ENCODE measurements around the gene BTG4. TPM values are rescaled to one million over a fixed set of nuclear protein-coding genes. Genes with fewer than 3 reads are reported as not detected.

Gene BTG4
- polyA plus RNA-seq, 3 donors: not detected

DNA sequence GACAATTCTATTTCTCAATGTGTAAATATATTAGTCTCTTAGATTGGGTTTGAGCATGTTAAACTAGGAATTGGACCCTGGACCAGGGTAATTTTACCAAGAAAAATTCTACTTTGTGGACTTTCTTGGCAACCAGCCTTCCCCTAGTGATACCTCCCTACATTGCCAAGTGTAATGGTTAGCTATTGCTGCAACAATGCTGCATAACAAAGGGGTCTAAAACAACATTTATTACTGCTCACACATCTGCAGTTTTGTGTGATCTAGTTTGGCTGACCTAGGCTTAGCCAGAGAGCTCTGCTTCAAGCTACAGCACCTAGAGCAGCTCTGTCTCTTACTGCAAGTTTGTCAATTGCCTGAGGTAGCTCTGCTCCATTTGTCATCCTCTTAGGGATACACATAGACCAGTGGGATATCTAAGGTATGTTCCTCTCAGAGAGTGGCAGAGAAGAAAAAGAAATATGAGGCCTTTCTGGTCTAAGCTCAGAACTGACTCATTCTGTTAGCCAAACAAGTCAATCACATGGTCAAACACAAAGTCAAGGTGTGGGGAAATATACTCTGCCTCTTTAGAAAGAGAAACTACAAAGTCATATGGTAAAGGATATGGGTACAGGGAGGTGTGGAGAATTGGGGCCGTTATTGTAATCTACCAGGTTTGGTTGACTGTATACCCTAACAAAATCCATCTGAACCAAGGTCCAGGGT lies 26.4 kb upstream of the BTG4 start:
- no peak for DNase-seq

- no peak for DNase-seq
These were observed 25.2 kb upstream of the BTG4 start for GRCh38 chr11:111537336-111537860.

- no peak for DNase-seq
These were observed 23.1 kb upstream of the BTG4 start for GRCh38 chr11:111535281-111535680.

DNA sequence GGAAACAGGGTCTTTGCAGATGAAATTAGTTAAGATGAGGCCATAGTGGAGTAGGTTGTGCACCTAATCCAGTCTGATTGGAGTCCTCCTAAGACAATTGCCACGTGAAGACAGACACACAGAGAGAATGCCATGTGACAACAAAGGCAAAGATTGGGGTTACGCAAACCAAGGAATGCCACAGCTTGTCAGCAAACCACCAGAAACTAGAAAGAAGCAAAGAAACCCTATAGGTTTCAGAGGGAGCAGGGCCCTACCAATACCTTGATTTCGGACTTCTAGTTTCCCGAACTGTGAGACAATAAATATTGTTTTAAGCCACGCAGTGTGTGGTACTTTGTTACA lies 20.2 kb upstream of the BTG4 start:
- no peak for DNase-seq

DNA sequence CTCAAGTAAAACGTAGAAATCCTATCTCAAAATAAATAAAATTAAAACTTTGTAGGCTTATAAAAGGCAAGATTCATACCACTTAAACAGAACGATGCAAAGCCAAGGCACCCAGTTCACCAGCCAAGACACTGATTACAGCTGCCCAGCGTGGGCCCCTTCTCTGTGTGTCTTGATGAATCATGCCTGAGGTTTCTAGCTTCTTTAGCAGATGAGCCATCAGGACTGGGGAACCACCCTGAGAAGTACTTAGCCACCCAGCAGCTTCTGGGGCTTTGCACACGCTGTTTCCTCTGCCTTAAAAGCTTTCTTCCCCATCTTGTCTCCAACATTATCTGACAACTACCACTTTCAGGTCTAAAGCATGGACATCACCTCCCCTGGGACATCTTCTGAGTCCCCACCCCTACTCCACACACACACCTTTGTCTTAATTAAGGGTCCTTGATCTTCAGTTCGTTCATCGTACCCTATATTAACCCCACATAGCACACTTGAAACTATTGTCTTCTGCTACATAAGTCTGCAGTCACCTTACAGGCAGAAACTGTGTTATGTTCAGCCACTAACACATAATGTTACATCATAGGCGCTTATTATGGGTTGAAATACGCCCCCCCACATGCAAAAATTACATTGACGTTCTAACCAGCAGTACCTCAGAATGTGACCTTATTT lies 19.6 kb upstream of the BTG4 start:
- no peak for DNase-seq

DNA sequence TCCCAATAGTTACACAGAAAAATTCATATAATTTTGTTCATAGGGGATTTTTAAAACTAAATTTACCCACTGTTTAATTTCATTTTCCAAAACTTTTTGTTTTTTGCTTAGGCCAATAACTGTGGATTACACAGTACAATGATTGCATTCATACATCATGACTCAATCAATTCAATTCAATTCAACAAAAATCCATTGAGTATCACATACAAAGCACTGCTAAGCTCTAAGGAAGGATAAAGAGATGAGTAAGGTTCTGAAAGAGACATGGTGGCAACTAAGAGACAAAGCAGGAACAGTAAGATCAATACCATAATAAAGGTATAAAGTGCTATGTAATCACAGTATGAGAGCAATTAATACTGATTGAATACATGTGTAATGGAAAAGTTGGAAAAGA lies 18.9 kb upstream of the BTG4 start:
- DNase-seq: no peak

- DNase-seq: no peak
These were observed 17.9 kb upstream of the BTG4 start for GRCh38 chr11:111530091-111530490.

DNA sequence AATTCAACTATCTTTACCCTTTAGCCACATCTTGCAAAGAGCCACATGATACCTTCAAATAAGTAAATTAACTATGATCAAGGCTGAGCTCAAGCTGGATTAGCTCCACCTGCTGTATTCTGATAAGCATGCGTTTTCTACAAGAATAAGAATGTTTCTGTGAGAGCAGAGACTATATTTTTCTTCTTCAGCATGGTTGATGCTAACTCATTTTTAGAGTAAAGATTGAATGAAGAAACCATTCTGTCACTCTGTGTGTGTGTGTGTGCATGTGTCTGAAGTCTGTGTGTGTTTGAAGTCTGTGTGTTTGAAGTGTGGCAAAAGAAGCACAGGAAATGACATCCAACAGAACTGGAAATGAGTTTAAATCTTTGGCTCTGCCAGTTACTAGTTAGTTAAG lies 16.4 kb upstream of the BTG4 start:
- no peak for DNase-seq

GRCh38 chr11:111527279-111527678 lies 15.1 kb upstream of the BTG4 start:
- no peak for DNase-seq

- no peak for DNase-seq
These were observed 14.3 kb upstream of the BTG4 start for GRCh38 chr11:111526501-111526900.

GRCh38 chr11:111525456-111525855 lies 13.3 kb upstream of the BTG4 start:
- DNase-seq: no peak

GRCh38 chr11:111524056-111524455 lies 11.9 kb upstream of the BTG4 start:
- DNase-seq: no peak

DNA sequence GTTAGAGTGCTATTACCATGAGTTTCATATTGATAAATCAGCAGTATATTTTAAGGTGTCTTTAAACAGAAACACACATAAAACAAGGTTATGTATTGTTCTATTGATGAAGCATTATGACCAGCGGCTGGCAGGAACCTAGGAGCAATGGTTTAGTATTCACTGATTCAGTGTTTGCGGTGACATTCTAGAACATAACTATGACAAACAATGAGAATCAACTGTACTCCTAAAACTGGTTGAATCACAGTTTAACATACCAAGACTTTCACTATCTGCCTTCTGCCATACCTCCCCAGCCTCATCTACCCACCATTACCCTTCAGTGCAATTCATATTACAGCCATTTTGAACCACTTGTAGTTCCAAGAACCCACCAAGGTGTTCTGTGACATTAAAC lies 11.2 kb upstream of the BTG4 start:
- DNase-seq: no peak

DNA sequence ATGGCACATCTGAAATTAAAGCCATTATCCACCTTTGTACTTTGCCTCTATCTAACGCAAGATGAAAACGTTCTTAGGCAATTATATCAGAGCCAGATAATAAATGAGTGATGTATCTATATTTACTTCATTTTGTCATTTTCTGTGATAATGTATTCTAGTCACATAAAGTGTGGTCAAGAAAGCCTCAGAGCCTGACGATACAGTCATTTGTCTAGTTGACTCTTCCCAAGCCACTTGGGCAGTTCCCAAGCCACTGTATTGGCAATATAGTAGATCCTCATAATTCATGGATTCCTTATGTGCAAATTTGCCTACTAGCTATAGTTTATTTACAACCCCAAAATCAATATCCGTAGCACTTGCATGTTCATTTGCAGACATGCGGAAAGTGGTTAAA lies 10.2 kb upstream of the BTG4 start:
- no peak for DNase-seq

GRCh38 chr11:111521135-111521534 lies 8.9 kb upstream of the BTG4 start:
- no peak for DNase-seq

DNA sequence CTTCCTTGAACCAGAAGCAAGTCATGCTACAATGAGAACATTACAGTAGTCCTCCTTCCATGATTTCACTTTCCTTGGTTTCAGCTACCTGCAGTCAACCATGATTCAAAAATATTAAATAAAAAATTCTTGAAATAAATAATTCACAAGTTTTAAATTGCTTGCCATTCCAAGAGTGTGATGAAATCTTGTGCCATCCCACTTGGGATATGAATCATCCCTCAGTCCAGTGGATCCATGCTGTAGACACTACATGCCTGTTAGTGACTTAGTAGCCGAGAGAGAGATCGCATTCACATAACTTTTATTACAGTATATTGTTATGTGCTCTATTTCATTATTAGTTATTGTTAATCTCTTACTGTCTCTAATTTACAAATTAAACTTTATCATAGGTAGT lies 8.4 kb upstream of the BTG4 start:
- no peak for DNase-seq

GRCh38 chr11:111518668-111519067 lies 6.5 kb upstream of the BTG4 start:
- no peak for DNase-seq

- no peak for DNase-seq
These were observed 3.4 kb upstream of the BTG4 start for GRCh38 chr11:111515591-111515990.

DNA sequence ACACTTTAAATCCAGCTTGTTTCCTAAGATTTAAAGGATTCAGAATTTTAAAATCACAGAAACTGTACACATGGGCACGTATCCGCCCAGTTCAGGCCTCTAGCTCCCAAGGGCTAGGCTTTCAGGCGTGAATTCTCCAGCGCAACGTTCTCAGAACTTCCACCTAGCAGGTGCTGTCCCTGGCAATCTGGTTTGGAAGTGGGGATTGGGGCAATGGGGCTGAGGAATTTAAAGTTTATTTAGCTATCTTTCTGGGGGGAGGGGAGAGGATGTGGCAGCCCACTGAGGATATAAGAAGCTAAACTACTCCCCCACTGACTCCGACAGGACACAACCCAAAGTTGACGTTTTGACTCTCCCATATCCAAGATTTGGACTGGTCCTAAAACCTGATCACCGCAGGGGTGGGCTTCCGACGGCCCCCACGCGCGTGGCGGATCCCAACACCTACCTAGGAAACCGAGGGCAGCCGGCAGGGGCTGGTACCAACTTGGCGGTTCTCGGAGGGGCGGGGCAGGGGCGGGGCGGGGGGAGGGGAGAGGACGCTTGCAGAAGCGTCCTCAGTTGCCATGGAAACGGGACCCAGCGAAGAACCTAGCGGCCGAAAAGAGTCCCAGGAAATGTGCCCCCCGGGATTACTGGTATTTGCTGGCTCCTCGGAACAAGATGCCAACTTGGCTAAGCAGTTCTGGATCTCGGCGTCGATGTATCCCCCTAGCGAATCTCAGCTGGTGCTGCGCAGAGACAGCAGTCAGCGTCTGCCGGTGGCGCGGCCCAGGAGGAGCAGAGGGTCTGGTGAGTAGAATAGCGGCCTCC lies 2.2 kb upstream of the BTG4 start, which contains the start of gene HOATZ:
Gene HOATZ (plus strand): TSS at position 563 of the 816 bp plus-strand sequence. CDS start 7 bp downstream, at position 570.
- no peak for DNase-seq

DNA sequence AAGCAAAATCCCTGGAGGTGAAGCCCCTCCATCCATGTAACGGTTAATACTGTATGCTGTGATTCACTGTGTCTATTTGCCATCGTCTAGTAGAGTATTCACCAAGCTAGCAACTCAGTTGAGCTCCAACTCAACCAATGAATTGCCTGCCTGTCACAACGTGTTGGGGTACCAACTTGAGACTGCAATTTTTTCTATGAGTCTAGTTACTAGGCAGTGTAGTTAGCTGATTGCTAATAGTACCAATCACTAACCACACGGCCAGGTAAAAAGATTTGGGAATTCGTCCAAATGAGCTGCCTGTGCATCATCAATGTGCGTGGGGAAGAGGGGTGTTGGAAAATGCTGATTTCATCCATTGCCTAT lies 1.0 kb upstream of the BTG4 start:
- no peak for DNase-seq

- no peak for DNase-seq
These were observed 1.9 kb downstream of the BTG4 start for GRCh38 chr11:111510311-111510710.

DNA sequence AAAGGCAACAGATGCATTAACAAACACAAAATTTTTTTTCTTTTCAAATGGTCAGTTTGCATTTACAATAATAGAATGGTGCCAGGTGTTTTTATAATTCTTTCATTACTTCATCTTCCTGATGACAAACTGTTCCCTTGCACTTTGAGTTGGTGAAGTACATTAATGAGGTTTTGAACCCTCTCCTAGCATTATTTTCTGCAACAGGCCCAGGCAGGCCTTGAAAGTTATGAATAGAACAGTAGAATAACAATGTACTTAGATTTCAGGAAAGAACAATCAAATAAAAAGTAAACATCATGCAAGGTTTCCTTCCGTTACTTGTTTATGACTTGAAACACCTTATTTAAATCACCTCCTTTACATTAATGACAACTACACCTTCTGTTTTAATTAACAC lies 9.6 kb downstream of the BTG4 start:
- DNase-seq: no peak

- no peak for DNase-seq
These were observed 11.7 kb downstream of the BTG4 start for GRCh38 chr11:111500481-111500880.
